Measurements from ENCODE around the gene CAMP.
A peak's percentile ranks its signal among the peaks of the same experiment; 100 is the strongest.

Gene CAMP

GRCh38 chr3:48187301-48187578, 36.1 kb upstream of the CAMP start:
- Histone ChIP-seq H3K9me3 (ENCODE audit: insufficient read depth, low read length) (no peaks in the 10 kb centered on the region), H2AFZ (ENCODE audit: low read depth, low read length) (peak overlapping the region; percentile 9), H3K27me3 (ENCODE audit: low read depth, low read length) (no peaks in the 10 kb centered on the region), H3K4me3 (ENCODE audit: low read length) (peak overlapping the region; percentile 83), H3K9ac (ENCODE audit: low read length) (peak overlapping the region; percentile 92), H3K27ac (ENCODE audit: low read length) (peak overlapping the region; percentile 57), H3K4me2 (ENCODE audit: low read length) (peak overlapping the region; percentile 84), H3K79me2 (ENCODE audit: low read length) (peaks cover 60% of the 10 kb centered on the region), H3K36me3 (replicated peaks; ENCODE audit: low read depth, low read length) (peaks cover 42% of the 10 kb centered on the region), H3K4me1 (ENCODE audit: low read length) (peaks cover 10% of the 10 kb centered on the region), H4K20me1 (ENCODE audit: insufficient read depth, low read length) (no peaks in the 10 kb centered on the region)
- TF ChIP-seq EZH2phosphoT487 (IDR thresholded peaks at IDR 0.05; ENCODE audit: low read depth) (no peak), CTCF (IDR thresholded peaks at IDR 0.05; ENCODE audit: low read depth, low read length) (no peak)

- TF ChIP-seq EZH2phosphoT487 (IDR thresholded peaks at IDR 0.05; ENCODE audit: low read depth) (no peak), CTCF (IDR thresholded peaks at IDR 0.05; ENCODE audit: low read depth, low read length) (no peak)
- H3K79me2 ChIP-seq (ENCODE audit: low read length): peaks cover 55% of the 10 kb centered on the region
- H3K4me1 ChIP-seq (ENCODE audit: low read length): peaks cover 10% of the 10 kb centered on the region
These were observed 35.6 kb upstream of the CAMP start for GRCh38 chr3:48187579-48188265.

GRCh38 chr3:48188266-48189201, 34.8 kb upstream of the CAMP start, which contains the start of gene CDC25A:
Gene CDC25A, minus strand, starts transcription at chr3:48188417. Its CDS starts 470 bp downstream, at chr3:48187947.
- H3K27me3 ChIP-seq (ENCODE audit: low read depth, low read length): no peaks in the 10 kb centered on the region
- peak within 1 kb of the TSS; percentile 83 for H3K4me3 ChIP-seq (ENCODE audit: low read length)
- peaks cover 47% of the 10 kb centered on the region for H3K79me2 ChIP-seq (ENCODE audit: low read length)
- H3K4me1 ChIP-seq (ENCODE audit: low read length): peaks cover 10% of the 10 kb centered on the region
- H3K27ac ChIP-seq (ENCODE audit: low read length): peak within 1 kb of the TSS; percentile 57
- H2AFZ ChIP-seq (ENCODE audit: low read depth, low read length): peak within 1 kb of the TSS; percentile 89
- H3K4me2 ChIP-seq (ENCODE audit: low read length): peak within 1 kb of the TSS; percentile 84
- TF ChIP-seq CTCF (IDR thresholded peaks at IDR 0.05; ENCODE audit: low read depth, low read length) (no peak), EZH2phosphoT487 (IDR thresholded peaks at IDR 0.05; ENCODE audit: low read depth) (no peak)
- peaks cover 31% of the 10 kb centered on the region for H3K36me3 ChIP-seq (replicated peaks; ENCODE audit: low read depth, low read length)
- peak within 1 kb of the TSS; percentile 92 for H3K9ac ChIP-seq (ENCODE audit: low read length)
- no peaks in the 10 kb centered on the region for H4K20me1 ChIP-seq (ENCODE audit: insufficient read depth, low read length)
- no peaks in the 10 kb centered on the region for H3K9me3 ChIP-seq (ENCODE audit: insufficient read depth, low read length)

More at GRCh38 chr3:48187579-48188265, 35.6 kb upstream of the CAMP start:
- Histone ChIP-seq H2AFZ (ENCODE audit: low read depth, low read length) (peak overlapping the region; percentile 30; the same call in 1 of the 2 replicates), H3K9me3 (ENCODE audit: insufficient read depth, low read length) (no peaks in the 10 kb centered on the region), H3K4me3 (ENCODE audit: low read length) (peak overlapping the region; percentile 83), H3K27me3 (ENCODE audit: low read depth, low read length) (no peaks in the 10 kb centered on the region), H3K27ac (ENCODE audit: low read length) (peak overlapping the region; percentile 57), H3K4me2 (ENCODE audit: low read length) (peak overlapping the region; percentile 84), H4K20me1 (ENCODE audit: insufficient read depth, low read length) (no peaks in the 10 kb centered on the region), H3K9ac (ENCODE audit: low read length) (peak overlapping the region; percentile 92), H3K36me3 (replicated peaks; ENCODE audit: low read depth, low read length) (peaks cover 37% of the 10 kb centered on the region)

GRCh38 chr3:48189321-48189720, 34.0 kb upstream of the CAMP start:
- Histone ChIP-seq H3K9me3 (ENCODE audit: insufficient read depth, low read length) (no peaks in the 10 kb centered on the region), H3K27me3 (ENCODE audit: low read depth, low read length) (no peaks in the 10 kb centered on the region), H3K9ac (ENCODE audit: low read length) (peak overlapping the region; percentile 75; the same call in 1 of the 2 replicates), H3K4me3 (ENCODE audit: low read length) (peak overlapping the region; percentile 83; the same call in 1 of the 2 replicates), H4K20me1 (ENCODE audit: insufficient read depth, low read length) (no peaks in the 10 kb centered on the region), H3K4me1 (ENCODE audit: low read length) (peaks cover 13% of the 10 kb centered on the region), H2AFZ (ENCODE audit: low read depth, low read length) (peak overlapping the region; percentile 89), H3K27ac (ENCODE audit: low read length) (no peak overlapping the region), H3K4me2 (ENCODE audit: low read length) (peak overlapping the region; percentile 80), H3K79me2 (ENCODE audit: low read length) (peaks cover 39% of the 10 kb centered on the region), H3K36me3 (replicated peaks; ENCODE audit: low read depth, low read length) (peaks cover 24% of the 10 kb centered on the region)
- no peak for TF ChIP-seq EZH2phosphoT487 (IDR thresholded peaks at IDR 0.05; ENCODE audit: low read depth)
- TF ChIP-seq CTCF (IDR thresholded peaks at IDR 0.05; ENCODE audit: low read depth, low read length): no peak
